NCI-H2227 (cell line): ENCODE measurements around the gene KCNAB1.

Experiments used
- DNase-seq: peaks from one replicate; lab custom pipeline; 2025; ENCODE audit not compliant: unreplicated experiment; lab: John Stamatoyannopoulos, UW

The KCNAB1 gene

DNA sequence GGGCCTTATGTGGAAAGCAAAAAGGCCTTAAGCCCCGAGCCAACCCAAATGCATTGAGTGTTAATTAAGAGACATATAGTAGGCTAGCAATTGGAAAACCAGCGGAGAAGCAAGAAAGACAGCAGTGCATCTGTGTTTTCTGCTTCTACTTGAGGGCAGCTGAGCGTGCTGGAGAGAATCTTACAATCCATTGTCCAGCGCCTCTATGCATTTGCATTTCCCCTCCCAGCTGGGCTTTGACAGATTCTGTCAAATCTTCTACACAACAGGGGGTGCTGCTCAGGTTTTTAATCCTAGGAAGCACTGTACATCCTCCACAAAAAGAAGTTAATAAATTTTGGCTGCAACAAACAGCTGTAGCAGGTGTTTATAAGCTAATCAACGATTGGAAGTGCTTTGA, 410.6 kb downstream of the KCNAB1 start:
- DNase-seq, result peak; percentile 10

GRCh38 chr3:156532730-156533129, 412.4 kb downstream of the KCNAB1 start:
- DNase-seq, result no peak

- no peak for DNase-seq
Observed at GRCh38 chr3:156533205-156533604, 412.8 kb downstream of the KCNAB1 start.

- DNase-seq, result peak; percentile 54
Observed at GRCh38 chr3:156535162-156535627, 414.8 kb downstream of the KCNAB1 start.

GRCh38 chr3:156535798-156536197, 415.4 kb downstream of the KCNAB1 start:
- no peak for DNase-seq

- no peak for DNase-seq
Observed at GRCh38 chr3:156536524-156537316, 416.3 kb downstream of the KCNAB1 start.

DNA sequence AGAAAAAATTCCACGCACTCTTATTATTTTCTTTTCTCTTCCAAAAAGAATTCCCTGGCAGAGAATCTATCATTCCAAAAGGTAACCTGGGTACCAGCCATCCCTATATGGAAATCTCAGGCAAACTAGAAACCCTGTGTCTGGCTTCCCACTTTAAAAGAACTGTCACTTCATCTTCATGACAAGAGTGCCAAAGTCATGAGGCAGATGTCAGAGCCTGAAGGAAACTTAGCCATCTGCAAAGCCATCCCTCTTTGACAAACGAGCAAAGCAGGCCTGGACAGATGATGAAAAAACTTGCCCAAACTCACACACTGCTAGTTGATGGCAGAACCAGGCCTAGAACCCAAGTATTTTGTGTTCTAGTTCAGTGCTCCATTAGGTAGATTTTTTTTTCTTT, 418.7 kb downstream of the KCNAB1 start:
- no peak for DNase-seq

DNA sequence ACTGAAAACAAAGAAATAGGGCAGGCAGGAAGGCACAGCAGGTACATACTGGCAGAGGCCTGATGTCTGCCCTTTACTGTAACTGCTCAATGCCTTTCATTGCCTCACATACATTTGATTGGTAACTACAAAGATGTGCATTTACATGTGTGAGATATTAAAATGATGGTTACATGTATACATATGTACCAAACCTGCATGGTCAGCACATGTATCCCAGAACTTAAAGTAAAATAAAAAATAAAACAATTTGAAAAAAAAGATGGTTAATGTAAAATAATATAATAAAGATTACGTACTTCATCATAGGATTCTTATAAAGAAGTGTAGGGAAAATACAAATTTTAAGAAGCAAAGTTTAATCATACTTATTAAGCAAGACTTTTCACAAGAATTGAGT, 419.4 kb downstream of the KCNAB1 start:
- DNase-seq, result no peak

DNA sequence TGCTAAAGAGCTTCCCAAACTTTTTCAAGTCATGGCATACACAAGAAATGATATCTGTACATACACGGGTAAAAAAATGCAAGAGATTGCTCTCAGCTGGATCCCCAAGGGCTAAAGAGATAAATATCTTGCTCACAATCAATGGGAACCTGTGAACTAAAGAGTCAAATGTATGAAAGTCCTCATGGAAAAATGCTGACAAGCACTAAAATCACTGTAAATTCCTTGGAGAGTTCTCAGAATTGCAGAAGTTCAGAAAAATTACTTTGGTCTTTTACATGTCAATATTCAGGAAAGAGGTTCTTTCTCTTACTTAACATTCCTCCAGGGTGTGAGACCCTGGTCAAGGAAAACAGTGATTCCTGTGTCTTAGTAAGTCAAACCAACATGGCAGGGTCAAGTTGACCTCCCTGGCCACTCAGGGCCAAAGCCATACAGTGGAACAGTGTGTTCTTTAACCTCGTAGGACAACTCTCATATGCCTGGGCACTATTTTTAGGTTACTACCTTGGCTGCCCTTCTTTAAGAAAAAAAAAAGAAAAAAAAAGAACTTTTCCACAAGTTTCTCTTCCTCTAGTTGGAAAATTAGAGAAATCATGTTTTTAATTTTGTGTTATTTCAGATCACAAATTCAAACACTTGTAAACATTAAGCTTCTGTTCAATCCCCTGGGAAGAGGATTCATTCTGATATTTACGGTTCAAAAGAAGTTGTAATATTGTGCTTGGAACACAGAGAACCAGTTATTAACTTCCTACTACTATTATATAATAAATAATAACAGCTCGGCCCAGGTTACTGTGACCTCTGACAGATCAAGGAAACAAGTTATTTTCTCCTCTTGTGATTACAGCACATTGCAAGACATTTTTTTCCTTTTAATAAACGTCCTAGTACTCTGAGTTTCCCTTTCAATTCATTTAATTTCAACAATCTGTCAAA, 422.0 kb downstream of the KCNAB1 start:
- DNase-seq, result no peak

- no peak for DNase-seq
Observed at GRCh38 chr3:156543043-156543555, 422.7 kb downstream of the KCNAB1 start.

DNA sequence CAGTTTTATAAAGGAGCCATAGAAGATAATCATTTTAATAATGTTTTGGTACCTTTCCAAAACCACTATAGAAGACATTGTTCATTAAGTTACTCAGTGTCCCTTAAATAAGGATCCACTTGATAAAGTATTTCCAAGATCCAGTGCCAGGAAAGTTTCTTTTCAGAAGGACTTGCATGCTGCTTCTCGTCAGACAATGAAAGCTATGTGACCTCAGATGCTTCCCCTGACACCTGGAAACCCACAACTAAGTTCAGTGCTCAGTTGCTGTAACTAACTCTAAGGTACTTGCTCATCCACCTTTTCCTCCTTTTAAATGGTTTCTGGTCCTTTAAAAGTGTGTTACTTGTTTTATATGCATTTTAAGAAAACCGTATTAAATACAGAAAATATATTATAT, 427.3 kb downstream of the KCNAB1 start:
- no peak for DNase-seq

DNA sequence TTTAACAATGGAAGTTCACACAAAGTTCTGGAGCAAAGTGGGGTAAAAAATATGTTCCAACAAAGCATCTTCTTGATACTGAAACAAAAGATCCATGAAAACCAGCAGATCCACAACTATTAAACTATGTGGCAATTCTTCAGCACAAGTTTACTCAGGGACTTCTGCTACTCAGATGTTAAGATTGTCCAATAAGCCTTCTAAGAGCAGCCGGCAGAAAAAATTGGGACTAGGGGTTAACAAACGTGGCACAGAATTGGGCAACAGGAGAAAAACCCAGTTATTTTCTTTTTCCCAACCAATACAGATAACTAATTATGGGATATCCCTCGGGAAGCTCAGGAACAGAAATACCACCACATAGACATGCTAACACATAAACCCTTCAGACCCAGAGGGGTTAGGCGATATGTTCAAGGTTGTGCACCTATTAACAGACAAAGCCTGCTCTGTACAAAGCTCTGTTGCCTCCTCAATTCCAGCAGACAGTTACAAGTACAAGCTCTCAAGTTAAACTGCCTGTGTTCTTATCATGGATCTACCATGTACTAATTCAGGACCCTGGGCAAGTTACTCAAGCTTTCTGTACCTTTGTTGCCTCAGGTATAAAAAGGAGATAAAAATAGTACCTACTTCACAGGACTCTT, 427.8 kb downstream of the KCNAB1 start:
- DNase-seq, result no peak

DNA sequence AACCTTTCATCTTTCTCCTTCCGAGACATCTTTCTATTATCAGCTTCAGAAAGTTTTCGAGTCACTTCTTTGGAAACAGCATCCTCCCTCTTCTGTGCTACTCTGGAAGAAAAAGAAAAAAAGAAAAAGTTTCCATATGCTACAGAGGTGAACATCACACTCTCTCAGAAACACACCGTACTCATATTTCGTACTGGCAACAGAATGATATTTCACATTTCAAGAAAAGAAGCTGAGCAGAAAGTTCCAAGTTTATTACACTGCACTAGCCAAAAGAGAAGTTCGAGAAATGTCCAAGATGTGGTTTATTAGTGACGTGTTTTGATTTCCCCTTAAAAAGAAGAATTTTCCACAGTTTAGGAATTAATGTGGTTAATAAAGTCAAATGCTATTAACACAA, 428.5 kb downstream of the KCNAB1 start:
- no peak for DNase-seq

DNA sequence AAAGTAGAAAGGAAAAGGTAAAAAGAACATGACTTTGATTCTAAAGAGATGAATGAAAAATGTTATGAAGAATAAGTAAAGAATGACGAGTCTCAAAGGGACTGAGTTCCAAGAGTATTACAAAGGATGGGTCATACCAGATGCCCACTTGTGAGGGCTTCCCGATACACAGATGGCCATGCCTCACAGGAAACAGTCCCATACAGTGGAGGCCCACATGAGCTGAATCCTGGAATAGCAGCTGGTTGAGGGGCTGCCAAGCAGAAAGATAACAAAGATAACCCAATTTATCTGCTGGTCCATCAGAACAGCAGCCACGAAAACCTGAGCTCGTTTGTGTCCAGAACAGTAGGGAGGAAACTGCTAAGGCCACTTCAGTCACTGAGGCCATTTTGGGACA, 430.9 kb downstream of the KCNAB1 start:
- DNase-seq, result no peak

DNA sequence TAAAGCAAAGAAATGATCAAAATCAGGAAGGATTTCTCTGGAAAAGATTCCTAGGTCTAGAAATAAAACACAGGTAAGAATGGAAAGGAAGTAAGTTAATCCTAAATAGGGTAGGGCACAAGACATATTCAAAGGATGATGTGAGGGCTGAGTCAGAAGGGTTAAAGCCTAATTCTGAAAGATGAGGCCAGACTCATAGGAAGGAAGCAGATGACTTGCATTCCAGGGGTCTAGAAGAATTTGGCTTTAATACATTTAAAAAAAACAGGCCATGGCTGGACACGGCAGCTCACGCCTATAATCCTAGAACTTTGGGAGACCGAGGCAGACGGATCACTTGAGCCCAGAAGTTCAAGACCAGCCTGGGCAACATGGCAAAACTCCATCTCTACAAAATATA, 431.4 kb downstream of the KCNAB1 start:
- no peak for DNase-seq

GRCh38 chr3:156552973-156553372, 432.6 kb downstream of the KCNAB1 start:
- no peak for DNase-seq

DNA sequence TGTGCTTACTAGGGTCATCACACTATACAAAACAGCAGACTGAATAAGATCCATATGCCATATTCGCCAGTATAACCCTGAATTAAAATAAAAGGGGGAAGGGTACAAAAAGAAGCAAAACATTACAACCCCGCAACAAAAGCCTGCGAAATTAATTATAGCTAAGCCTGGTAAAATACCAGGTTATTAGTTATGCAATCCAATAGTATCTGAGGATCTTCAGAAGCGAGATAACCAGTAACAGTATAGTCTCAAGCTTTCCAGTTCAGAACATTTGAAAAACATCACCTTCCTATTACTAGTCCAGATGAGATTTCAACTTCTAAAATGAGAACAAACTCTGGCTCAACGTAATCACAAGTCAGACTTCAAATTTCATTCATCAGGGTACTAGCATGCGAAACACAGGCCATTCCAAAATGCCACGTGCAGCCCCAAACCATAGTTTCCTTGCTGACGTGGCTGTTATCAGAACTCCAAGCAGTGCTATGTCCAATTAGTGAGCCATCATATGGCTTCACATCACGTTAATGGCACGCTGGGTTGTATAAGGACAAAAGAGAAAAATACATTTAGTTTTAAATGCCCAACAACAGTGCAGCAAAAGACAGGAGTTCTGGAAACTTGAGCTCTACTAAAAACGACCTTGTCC, 433.5 kb downstream of the KCNAB1 start:
- DNase-seq, result no peak

- DNase-seq, result no peak
Observed at GRCh38 chr3:156554515-156554841, 434.1 kb downstream of the KCNAB1 start.

- peak; percentile 97 for DNase-seq
Observed at GRCh38 chr3:156554842-156555687, 434.7 kb downstream of the KCNAB1 start, which contains the start of gene SSR3. Gene SSR3, minus strand, starts transcription at chr3:156555117. Its CDS starts 28 bp downstream, at chr3:156555089.

DNA sequence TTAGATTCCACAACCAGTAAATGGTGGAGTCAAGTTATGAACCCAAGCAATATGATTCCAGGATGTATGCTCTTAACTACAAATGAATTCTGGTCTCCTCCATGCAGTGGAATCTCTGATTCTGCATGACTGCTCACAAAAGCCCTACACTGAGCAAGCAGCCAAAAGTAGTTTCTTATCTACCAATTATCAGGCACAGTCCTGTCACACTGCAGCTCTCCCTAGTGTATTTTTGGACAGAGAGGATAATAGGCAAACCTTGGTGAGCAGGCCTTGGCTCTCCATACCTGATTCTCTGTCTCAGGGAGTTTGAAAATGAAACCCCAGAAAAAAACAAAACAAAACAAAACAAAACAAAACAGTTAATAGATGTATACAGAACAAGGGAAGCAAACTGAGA, 438.0 kb downstream of the KCNAB1 start:
- DNase-seq, result no peak
